H9 (cell line): ENCODE measurements around the gene MAP7D3. TPM values are rescaled to one million over a fixed set of nuclear protein-coding genes. Genes with fewer than 3 reads are reported as not detected.

Source experiments
- DNase-seq: peaks from one replicate; pipeline ENCODE4 v3.0.0-alpha.2; 2017
- H2AFZ ChIP-seq: one replicate; pipeline ENCODE4 v1.6.1; 2013; ENCODE audit warnings: mild to moderate bottlenecking, low read length, control low read depth, moderate library complexity
- H2AK5ac ChIP-seq: 2 replicates; pipeline ENCODE4 v1.6.1; 2013; ENCODE audit warnings: low read length, control low read depth, mixed read lengths; ENCODE audit not compliant: insufficient read length
- H2BK120ac ChIP-seq: one replicate; pipeline ENCODE4 v1.6.1; 2013; ENCODE audit warnings: low read depth, mild to moderate bottlenecking, low read length, control low read depth, inconsistent platforms; ENCODE audit not compliant: poor library complexity, severe bottlenecking
- H2BK12ac ChIP-seq: 2 replicates; pipeline ENCODE4 v1.6.1; 2013; ENCODE audit warnings: low read length, control low read depth, mixed read lengths, low read depth; ENCODE audit not compliant: insufficient read length
- H2BK15ac ChIP-seq: 2 replicates; pipeline ENCODE4 v1.6.1; 2013; ENCODE audit warnings: low read depth, low read length, control low read depth
- H2BK20ac ChIP-seq: one replicate; pipeline ENCODE4 v1.6.1; 2013; ENCODE audit warnings: low read depth, mild to moderate bottlenecking, low read length, control low read depth, inconsistent platforms; ENCODE audit not compliant: poor library complexity, severe bottlenecking
- H2BK5ac ChIP-seq: 2 replicates; pipeline ENCODE4 v1.6.1; 2013; ENCODE audit warnings: low read length, control low read depth, mixed read lengths; ENCODE audit not compliant: insufficient read length
- H3K14ac ChIP-seq: 2 replicates; pipeline ENCODE4 v1.6.1; 2013; ENCODE audit warnings: low read length, control low read depth; ENCODE audit not compliant: insufficient read depth
- H3K18ac ChIP-seq: 2 replicates; pipeline ENCODE4 v1.6.1; 2013; ENCODE audit warnings: low read depth, mild to moderate bottlenecking, mixed read lengths, low read length, control low read depth; ENCODE audit not compliant: insufficient read length
- H3K23ac ChIP-seq: 2 replicates; pipeline ENCODE4 v1.6.1; 2013; ENCODE audit warnings: low read length, control low read depth, mixed read lengths, low read depth; ENCODE audit not compliant: insufficient read length
- H3K23me2 ChIP-seq: 2 replicates; pipeline ENCODE4 v1.6.1; 2013; ENCODE audit warnings: low read depth, mild to moderate bottlenecking, mixed read lengths, low read length, control low read depth; ENCODE audit not compliant: insufficient read length, poor library complexity, severe bottlenecking
- H3K27ac ChIP-seq: 2 replicates; pipeline ENCODE4 v1.5.1; 2013; ENCODE audit warnings: low read length, control low read depth, mixed read lengths, low read depth; ENCODE audit not compliant: insufficient read length
- H3K27me3 ChIP-seq: 2 replicates; pipeline ENCODE4 v1.6.1; 2013; ENCODE audit warnings: low read length, control low read depth, inconsistent platforms; ENCODE audit not compliant: insufficient read depth
- H3K4ac ChIP-seq: 2 replicates; pipeline ENCODE4 v1.6.1; 2013; ENCODE audit warnings: low read depth, mild to moderate bottlenecking, control low read depth, inconsistent platforms, low read length, moderate library complexity
- H3K4me1 ChIP-seq: 2 replicates; pipeline ENCODE4 v1.6.1; 2013; ENCODE audit warnings: low read length, control low read depth, inconsistent platforms; ENCODE audit not compliant: insufficient read depth
- H3K4me2 ChIP-seq: 2 replicates; pipeline ENCODE4 v1.6.1; 2013; ENCODE audit warnings: low read length, control low read depth, mixed read lengths; ENCODE audit not compliant: insufficient read length, insufficient read depth
- H3K56ac ChIP-seq: 2 replicates; pipeline ENCODE4 v1.6.1; 2013; ENCODE audit warnings: low read depth, mild to moderate bottlenecking, mixed read lengths, low read length, control low read depth; ENCODE audit not compliant: insufficient read length
- H3K79me1 ChIP-seq: 2 replicates; pipeline ENCODE4 v1.6.1; 2013; ENCODE audit warnings: low read depth, mild to moderate bottlenecking, moderate library complexity, low read length, control low read depth, inconsistent platforms; ENCODE audit not compliant: insufficient read depth, poor library complexity, severe bottlenecking
- H3K79me2 ChIP-seq: 2 replicates; pipeline ENCODE4 v1.6.1; 2013; ENCODE audit warnings: low read length, control low read depth, inconsistent platforms; ENCODE audit not compliant: insufficient read depth
- H3K9ac ChIP-seq: 2 replicates; pipeline ENCODE4 v1.6.1; 2013; ENCODE audit warnings: low read length, control low read depth, mixed read lengths; ENCODE audit not compliant: insufficient read length; ENCODE audit errors: extremely low read depth
- H3K9me3 ChIP-seq: one replicate; pipeline ENCODE4 v1.6.1; 2013; ENCODE audit warnings: low read depth, low read length, inconsistent platforms; ENCODE audit not compliant: control insufficient read depth
- H3T11ph ChIP-seq: one replicate; pipeline ENCODE4 v1.6.1; 2013; ENCODE audit warnings: mild to moderate bottlenecking, low read length, control low read depth, inconsistent platforms
- H4K20me1 ChIP-seq: one replicate; pipeline ENCODE4 v1.6.1; 2013; ENCODE audit not compliant: control insufficient read depth, insufficient read length, insufficient read depth
- H4K5ac ChIP-seq: 2 replicates; pipeline ENCODE4 v1.6.1; 2013; ENCODE audit warnings: low read depth, mild to moderate bottlenecking, mixed read lengths, low read length, control low read depth; ENCODE audit not compliant: insufficient read length
- H4K8ac ChIP-seq: replicated peaks from 2 replicates; pipeline ENCODE4 v1.6.1; 2013; ENCODE audit warnings: low read length, control low read depth, mixed read lengths, low read depth; ENCODE audit not compliant: insufficient read length
- H4K91ac ChIP-seq: 2 replicates; pipeline ENCODE4 v1.6.1; 2013; ENCODE audit warnings: low read depth, mild to moderate bottlenecking, moderate library complexity, mixed read lengths, low read length, control low read depth; ENCODE audit not compliant: insufficient read length
- H3K27ac Mint-ChIP-seq, 3 experiments: 2 replicates in 2 of 3; 3 replicates in 1 of 3; pipeline ENCODE4 v1.8.0; 2020 to 2021; ENCODE audit warnings: mixed read lengths in 3 of 3, mild to moderate bottlenecking in 1 of 3, moderate library complexity in 1 of 3
- H3K27me3 Mint-ChIP-seq: 2 replicates; pipeline ENCODE4 v1.8.0; 2021; ENCODE audit warnings: low read depth, mild to moderate bottlenecking, moderate library complexity, mixed read lengths
- H3K36me3 Mint-ChIP-seq, 3 experiments: 2 replicates in 2 of 3; 3 replicates in 1 of 3; pipeline ENCODE4 v1.8.0; 2020 to 2021; ENCODE audit warnings: low read depth in 3 of 3, mixed read lengths in 3 of 3; ENCODE audit not compliant: insufficient read depth in 1 of 3
- H3K4me1 Mint-ChIP-seq, 2 experiments: 2 replicates each; pipeline ENCODE4 v1.8.0; 2020; ENCODE audit warnings: mixed read lengths in 2 of 2
- H3K4me3 Mint-ChIP-seq, 2 experiments: 2 replicates in 1 of 2; 3 replicates in 1 of 2; pipeline ENCODE4 v1.8.0; 2020 to 2021; ENCODE audit warnings: mild to moderate bottlenecking in 2 of 2, mixed read lengths in 2 of 2, moderate library complexity in 1 of 2
- H3K9me3 Mint-ChIP-seq, 2 experiments: 2 replicates in 1 of 2; 3 replicates in 1 of 2; pipeline ENCODE4 v1.8.0; 2020; ENCODE audit warnings: mild to moderate bottlenecking in 2 of 2, mixed read lengths in 2 of 2, moderate library complexity in 1 of 2
- total RNA-seq: library from RNA; stranded (reverse); gene quantifications from 2 replicates; pipeline ENCODE4 v1.2.1, GENCODE V29; 2021
- TF ChIP-seq, protein P1 (sequence below): fragments of 200-600 bp; sonication (generic); conservative IDR thresholded peaks from 3 replicates; pipeline ENCODE4 v1.8.0; 2021; ENCODE audit warnings: antibody characterized with exemption, mild to moderate bottlenecking

The MAP7D3 gene
- total RNA-seq, 1 experiment from 2014 or later: 15.2 TPM

DNA sequence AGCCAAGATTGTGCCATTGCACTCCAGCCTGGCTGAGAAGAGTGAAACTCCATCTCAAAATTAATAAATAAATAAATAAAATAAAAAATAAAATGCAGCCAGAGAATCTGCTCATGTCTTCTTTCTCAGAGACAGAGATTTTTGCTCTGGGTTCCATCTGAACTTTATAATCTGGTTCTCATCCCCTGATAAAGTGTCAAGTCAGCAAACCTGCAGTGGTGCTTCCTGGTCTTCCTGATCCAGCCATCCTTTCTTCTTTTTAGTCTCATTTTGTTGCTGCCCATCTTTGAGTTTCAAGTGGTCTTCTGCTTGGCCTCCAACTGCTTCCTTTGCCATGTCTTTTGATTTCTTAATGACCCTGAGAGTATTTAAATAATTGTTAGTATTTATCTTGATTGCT, 24.1 kb downstream of the MAP7D3 start:
- Histone ChIP-seq H2BK20ac (no peak overlapping the region), H3T11ph (no peak overlapping the region), H2AFZ (no peak overlapping the region), H3K56ac (no peak overlapping the region), H2BK120ac (no peak overlapping the region), H4K91ac (no peak overlapping the region), H3K4ac (no peak overlapping the region), H2AK5ac (no peak overlapping the region), H3K9me3 (peaks cover 25% of the 10 kb centered on the region), H3K79me2 (no peaks in the 10 kb centered on the region), H3K18ac (no peak overlapping the region), H3K23me2 (no peaks in the 10 kb centered on the region), H2BK15ac (no peak overlapping the region), H3K79me1 (no peaks in the 10 kb centered on the region), H2BK5ac (no peak overlapping the region), H3K14ac (no peak overlapping the region), H3K4me1 (no peaks in the 10 kb centered on the region), H4K20me1 (no peaks in the 10 kb centered on the region), H3K27ac (no peak overlapping the region), H4K5ac (no peak overlapping the region), H3K9ac (no peak overlapping the region), H4K8ac (no peak overlapping the region), H3K27me3 (no peaks in the 10 kb centered on the region), H3K23ac (no peak overlapping the region), H3K4me2 (no peak overlapping the region), H2BK12ac (no peak overlapping the region)
- no peak overlapping the region for H3K4me3 Mint-ChIP-seq
- H3K27ac Mint-ChIP-seq: no peak overlapping the region; a peak in 1 of 7 replicates
- H3K9me3 Mint-ChIP-seq: peaks cover 51 to 63% of the 10 kb centered on the region in 2 experiments
- H3K27me3 Mint-ChIP-seq: no peaks in the 10 kb centered on the region
- H3K4me1 Mint-ChIP-seq: peaks cover 0 to 4% of the 10 kb centered on the region in 2 experiments; a peak in 1 of 4 replicates
- TF ChIP-seq, protein P1, sequence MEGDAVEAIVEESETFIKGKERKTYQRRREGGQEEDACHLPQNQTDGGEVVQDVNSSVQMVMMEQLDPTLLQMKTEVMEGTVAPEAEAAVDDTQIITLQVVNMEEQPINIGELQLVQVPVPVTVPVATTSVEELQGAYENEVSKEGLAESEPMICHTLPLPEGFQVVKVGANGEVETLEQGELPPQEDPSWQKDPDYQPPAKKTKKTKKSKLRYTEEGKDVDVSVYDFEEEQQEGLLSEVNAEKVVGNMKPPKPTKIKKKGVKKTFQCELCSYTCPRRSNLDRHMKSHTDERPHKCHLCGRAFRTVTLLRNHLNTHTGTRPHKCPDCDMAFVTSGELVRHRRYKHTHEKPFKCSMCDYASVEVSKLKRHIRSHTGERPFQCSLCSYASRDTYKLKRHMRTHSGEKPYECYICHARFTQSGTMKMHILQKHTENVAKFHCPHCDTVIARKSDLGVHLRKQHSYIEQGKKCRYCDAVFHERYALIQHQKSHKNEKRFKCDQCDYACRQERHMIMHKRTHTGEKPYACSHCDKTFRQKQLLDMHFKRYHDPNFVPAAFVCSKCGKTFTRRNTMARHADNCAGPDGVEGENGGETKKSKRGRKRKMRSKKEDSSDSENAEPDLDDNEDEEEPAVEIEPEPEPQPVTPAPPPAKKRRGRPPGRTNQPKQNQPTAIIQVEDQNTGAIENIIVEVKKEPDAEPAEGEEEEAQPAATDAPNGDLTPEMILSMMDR: no peak
- peaks cover 23 to 73% (median 61%) of the 10 kb centered on the region in 3 experiments for H3K36me3 Mint-ChIP-seq
- no peak for DNase-seq
